NB4 (cell line): Measurements from ENCODE around the gene PHF20.

Experiments
- CTCF ChIP-seq: IDR thresholded peaks from one replicate; pipeline ENCODE4 v1.5.1; 2012; ENCODE audit warnings: low read depth, low read length
- POLR2A ChIP-seq: IDR thresholded peaks from 2 replicates; pipeline ENCODE4 v1.6.1; 2011; ENCODE audit warnings: mild to moderate bottlenecking; ENCODE audit not compliant: insufficient read length; ENCODE audit errors: extremely low read depth

DNA sequence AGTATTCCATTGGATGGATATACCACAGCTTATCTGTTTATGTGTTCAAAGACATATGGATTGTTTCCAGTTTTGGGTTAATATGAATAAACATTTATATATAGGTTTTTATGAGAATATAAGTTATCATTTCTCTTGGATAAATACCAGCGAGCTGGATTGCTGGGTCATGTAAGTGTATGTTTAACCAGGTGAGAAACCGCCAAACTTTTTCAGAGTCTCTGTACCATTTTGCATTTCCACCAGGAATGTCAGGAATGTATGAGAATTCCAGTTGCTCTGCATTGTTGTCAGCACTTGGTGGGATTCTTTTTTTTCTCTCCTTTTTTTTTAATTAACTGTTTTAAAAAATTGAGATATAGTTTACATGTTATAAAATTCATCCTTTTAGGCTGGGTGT is 52.1 kb downstream of the PHF20 start:
- TF ChIP-seq CTCF (no peak), POLR2A (no peak)
